ENCODE measurements around the gene TMEM39A.

- TF ChIP-seq POLR2AphosphoS5 (IDR thresholded peaks at IDR 0.05), result no peak
- no peak for TF ChIP-seq CTCF (IDR thresholded peaks at IDR 0.05)
- TF ChIP-seq EP300 (IDR thresholded peaks at IDR 0.05; ENCODE audit: low read depth), result no peak
These were observed 4.6 kb upstream of the TMEM39A start for GRCh38 chr3:119468041-119468440.

Measured in transverse colon (tissue), 4 donors.